ENCODE measurements around the gene CDK5RAP3. TPM values are rescaled to one million over a fixed set of nuclear protein-coding genes. Genes with fewer than 3 reads are reported as not detected.
"Not testable (repeated sequence)": the region's sequence is repeated elsewhere in the genome, so short reads cannot be mapped to it uniquely, and the experiment has no call there.

Gene CDK5RAP3
- total RNA-seq, 1 donor from 2014 or later, result 192 TPM

DNA sequence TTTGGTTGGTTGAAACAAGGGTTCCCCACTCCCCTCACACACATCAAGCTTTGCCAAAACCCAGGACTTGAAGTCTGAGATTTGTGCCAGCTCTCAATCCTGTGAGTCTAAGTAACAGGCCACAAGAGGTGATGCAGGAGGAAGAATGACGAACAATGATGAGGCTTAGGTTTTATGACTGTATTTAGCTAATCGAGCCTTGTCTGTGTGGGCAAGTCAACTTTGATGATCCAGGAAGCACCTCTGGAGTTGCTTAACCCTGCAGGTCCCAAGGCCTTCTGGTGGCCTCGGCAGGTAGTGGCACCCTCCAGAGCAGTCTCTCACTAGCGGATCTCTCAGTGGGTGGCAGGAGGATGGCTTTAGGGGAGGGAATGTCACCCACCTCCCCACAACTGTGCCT is 28.7 kb downstream of the CDK5RAP3 start:
- no peak overlapping the region for H3K27ac Mint-ChIP-seq
- H3K27me3 Mint-ChIP-seq (ENCODE audit: low read depth), result peaks cover 8% of the 10 kb centered on the region
- intact Hi-C loops (cut with micrococcal nuclease), result no loop called here
- no peak for DNase-seq (ENCODE audit: low spot score)
- H3K36me3 Mint-ChIP-seq (ENCODE audit: low read depth), result no peaks in the 10 kb centered on the region
- peaks cover 8% of the 10 kb centered on the region for H3K4me1 Mint-ChIP-seq (ENCODE audit: low read depth)
- H3K4me3 Mint-ChIP-seq (ENCODE audit: low read depth), result no peak overlapping the region
- no peaks in the 10 kb centered on the region for H3K9me3 Mint-ChIP-seq

DNA sequence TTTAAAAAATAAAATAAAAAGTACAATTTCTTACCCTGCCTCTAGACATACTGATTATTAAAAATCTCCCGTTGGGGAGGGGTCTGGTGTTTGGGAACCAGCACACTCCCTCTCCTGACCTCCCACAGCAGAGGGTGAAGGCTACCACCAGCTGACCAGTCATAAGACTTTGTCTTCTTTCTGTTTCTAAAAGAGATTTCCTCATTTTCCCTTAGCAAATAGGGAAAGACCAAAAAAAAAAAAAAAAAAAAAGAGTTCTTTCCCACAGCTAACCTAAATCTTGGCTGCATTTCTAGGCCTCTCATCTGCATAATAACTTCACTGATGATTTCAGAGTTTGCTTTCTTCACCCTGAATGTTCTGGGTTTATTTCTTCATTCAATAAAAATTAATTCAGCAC is 30.3 kb downstream of the CDK5RAP3 start:
- no peak for DNase-seq (ENCODE audit: low spot score)
- H3K36me3 Mint-ChIP-seq (ENCODE audit: low read depth), result no peaks in the 10 kb centered on the region
- peaks cover 11% of the 10 kb centered on the region for H3K27me3 Mint-ChIP-seq (ENCODE audit: low read depth)
- intact Hi-C loops (cut with micrococcal nuclease), result no loop called here
- no peak overlapping the region for H3K4me3 Mint-ChIP-seq (ENCODE audit: low read depth)
- no peaks in the 10 kb centered on the region for H3K9me3 Mint-ChIP-seq
- peaks cover 12% of the 10 kb centered on the region for H3K4me1 Mint-ChIP-seq (ENCODE audit: low read depth)
- no peak overlapping the region for H3K27ac Mint-ChIP-seq

DNA sequence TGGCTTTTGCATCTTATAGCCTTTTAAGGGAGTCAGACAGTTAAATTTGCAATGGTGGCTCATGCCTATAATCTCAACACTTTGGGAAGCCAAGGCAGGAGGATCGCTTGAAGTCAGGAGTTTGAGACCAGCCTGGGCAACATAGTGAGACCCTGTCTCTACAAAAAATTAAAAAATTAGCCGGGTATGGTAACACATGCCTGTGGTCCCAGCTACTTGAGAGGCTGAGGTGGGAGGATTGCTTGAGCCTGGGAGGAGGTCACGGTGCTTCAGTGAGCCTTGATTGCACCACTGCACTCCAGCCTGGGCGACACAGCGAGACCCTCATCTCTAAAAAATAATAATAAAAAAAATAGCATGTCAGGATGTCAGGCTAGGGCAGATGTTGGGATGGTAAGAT is 30.7 kb downstream of the CDK5RAP3 start:
- peaks cover 12% of the 10 kb centered on the region for H3K27me3 Mint-ChIP-seq (ENCODE audit: low read depth)
- peaks cover 12% of the 10 kb centered on the region for H3K4me1 Mint-ChIP-seq (ENCODE audit: low read depth)
- H3K4me3 Mint-ChIP-seq (ENCODE audit: low read depth); H3K27ac Mint-ChIP-seq; intact Hi-C loops (cut with micrococcal nuclease); H3K9me3 Mint-ChIP-seq; DNase-seq (ENCODE audit: low spot score); H3K36me3 Mint-ChIP-seq (ENCODE audit: low read depth): not testable (repeated sequence)

DNA sequence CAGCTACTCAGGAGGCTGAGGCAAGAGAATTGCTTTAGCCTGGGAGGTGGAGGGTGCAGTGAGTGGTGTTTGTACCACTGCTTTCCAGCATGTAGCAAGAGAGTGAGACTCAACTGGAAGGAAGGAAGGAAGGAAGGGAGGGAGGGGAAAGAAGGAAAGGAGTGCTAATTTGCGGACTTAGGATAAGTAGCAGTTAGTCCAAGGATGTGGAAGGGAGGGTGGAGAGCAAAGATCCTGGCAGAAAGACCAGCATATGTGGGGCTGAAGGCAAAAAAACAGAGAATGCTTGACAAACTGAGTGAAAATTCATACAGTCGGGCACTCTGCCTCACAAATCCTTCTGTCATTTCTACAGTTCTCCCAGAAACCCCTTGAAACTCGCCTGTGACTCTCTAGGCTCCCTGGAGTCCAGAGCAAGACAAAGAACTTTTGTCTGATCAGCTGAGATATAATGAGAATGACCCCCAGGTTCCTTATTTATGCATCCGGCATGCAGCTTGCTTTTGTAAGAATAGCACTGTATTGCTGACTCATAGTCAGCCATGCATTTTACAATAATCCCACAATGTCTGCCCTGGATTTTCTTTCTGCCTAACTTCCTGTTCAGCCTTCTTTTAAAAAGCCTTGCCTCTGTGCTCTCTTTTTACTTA is 31.5 kb downstream of the CDK5RAP3 start:
- Mint-ChIP-seq H3K36me3 (ENCODE audit: low read depth) (no peaks in the 10 kb centered on the region), H3K4me1 (ENCODE audit: low read depth) (peaks cover 12% of the 10 kb centered on the region), H3K4me3 (ENCODE audit: low read depth) (no peak overlapping the region), H3K27ac (no peak overlapping the region), H3K9me3 (no peaks in the 10 kb centered on the region), H3K27me3 (ENCODE audit: low read depth) (peaks cover 17% of the 10 kb centered on the region)
- intact Hi-C loops (cut with micrococcal nuclease), result no loop called here
- DNase-seq (ENCODE audit: low spot score), result no peak

DNA sequence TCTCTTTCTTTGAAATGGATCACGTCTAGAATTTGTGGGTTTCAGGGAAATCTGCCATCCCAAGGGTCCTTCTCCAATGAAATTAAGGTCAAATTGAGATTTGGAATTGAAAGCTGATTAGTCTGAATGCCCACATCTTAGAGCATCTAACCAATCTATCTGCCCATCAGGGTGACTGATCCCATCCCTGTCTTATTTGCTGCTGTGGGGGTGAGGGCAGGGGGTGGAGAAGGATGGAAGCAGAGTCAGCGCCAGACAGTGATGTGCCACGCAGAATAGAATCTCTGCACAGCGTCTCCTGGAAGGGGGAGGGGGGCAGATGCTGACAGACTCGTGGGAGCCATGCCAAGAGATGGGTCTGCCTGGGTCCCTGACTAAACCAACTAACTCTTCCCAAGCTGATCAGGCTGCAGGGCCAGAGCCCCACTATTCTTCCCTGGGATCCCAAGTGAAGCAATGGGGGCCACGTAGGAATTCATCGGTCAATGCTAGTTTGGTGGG is 32.1 kb downstream of the CDK5RAP3 start:
- Mint-ChIP-seq H3K27me3 (ENCODE audit: low read depth) (peaks cover 17% of the 10 kb centered on the region), H3K27ac (no peak overlapping the region), H3K36me3 (ENCODE audit: low read depth) (no peaks in the 10 kb centered on the region), H3K4me1 (ENCODE audit: low read depth) (peaks cover 12% of the 10 kb centered on the region), H3K9me3 (no peaks in the 10 kb centered on the region), H3K4me3 (ENCODE audit: low read depth) (no peak overlapping the region)
- no peak for DNase-seq (ENCODE audit: low spot score)
- intact Hi-C loops (cut with micrococcal nuclease), result no loop called here

DNA sequence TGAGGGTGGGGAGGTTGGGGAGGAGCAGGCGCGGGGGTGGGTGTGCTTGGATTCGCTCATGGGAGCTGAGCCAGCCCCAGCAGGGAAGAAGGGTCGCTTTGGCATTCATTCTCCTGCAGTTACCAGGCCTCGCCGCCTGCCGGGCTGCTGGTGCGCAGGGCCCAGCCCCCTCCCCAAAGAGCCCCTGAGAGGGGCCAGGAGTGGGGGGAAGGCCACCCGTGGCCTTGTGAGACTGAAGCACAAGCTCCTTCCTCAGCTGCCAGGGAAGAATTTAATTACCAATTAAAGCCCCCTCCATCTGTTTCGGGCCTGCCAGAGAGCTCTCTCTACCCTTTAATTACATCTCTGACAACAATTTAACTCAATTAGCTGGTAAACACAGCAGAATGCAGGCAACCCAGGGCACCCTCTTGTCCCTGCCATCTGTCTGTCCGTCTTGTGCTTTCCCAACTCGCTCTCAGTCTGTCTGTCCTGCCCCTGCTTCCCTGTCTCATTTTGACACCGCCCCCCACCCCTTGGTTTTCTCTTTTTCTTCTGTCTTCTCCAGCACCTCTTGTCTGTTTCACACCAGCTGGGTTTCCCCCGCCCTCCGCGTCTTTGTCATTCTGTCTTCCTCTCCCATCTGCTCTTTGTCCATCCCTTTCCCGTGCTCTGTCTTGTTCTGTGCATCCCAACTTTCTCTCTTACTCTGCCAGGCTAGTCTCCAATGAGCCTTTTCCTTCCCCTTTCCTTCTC is 32.7 kb downstream of the CDK5RAP3 start:
- Mint-ChIP-seq H3K4me1 (ENCODE audit: low read depth) (peaks cover 12% of the 10 kb centered on the region), H3K27ac (no peak overlapping the region), H3K27me3 (ENCODE audit: low read depth) (peaks cover 20% of the 10 kb centered on the region), H3K36me3 (ENCODE audit: low read depth) (no peaks in the 10 kb centered on the region), H3K9me3 (no peaks in the 10 kb centered on the region), H3K4me3 (ENCODE audit: low read depth) (no peak overlapping the region)
- no peak for DNase-seq (ENCODE audit: low spot score)
- intact Hi-C loops (cut with micrococcal nuclease), result no loop called here

DNA sequence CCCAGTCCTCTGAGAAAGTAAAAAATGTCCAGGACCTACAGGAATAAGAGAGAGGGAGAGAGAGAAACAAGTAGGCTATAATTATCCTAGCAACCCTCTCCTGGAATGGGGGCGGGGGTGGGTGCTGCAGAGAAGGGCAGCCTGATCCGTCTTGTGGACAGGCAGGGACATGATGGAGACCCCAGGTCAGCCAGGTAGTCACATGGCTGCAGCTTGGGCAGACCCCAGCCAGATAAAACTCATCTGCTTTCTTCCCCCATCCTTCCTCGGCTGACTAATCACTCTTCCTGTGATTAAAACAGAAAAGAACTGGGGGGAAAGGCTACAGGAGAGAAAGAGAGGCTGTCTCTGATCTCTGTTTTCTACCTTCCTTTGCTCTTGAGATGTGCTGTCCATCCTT is 34.1 kb downstream of the CDK5RAP3 start:
- H3K4me1 Mint-ChIP-seq (ENCODE audit: low read depth), result peaks cover 12% of the 10 kb centered on the region
- H3K27me3 Mint-ChIP-seq (ENCODE audit: low read depth), result peaks cover 27% of the 10 kb centered on the region
- intact Hi-C loops (cut with micrococcal nuclease), result no loop called here
- H3K27ac Mint-ChIP-seq, result no peak overlapping the region
- no peak overlapping the region for H3K4me3 Mint-ChIP-seq (ENCODE audit: low read depth)
- DNase-seq (ENCODE audit: low spot score), result no peak
- no peaks in the 10 kb centered on the region for H3K9me3 Mint-ChIP-seq
- H3K36me3 Mint-ChIP-seq (ENCODE audit: low read depth), result no peaks in the 10 kb centered on the region

DNA sequence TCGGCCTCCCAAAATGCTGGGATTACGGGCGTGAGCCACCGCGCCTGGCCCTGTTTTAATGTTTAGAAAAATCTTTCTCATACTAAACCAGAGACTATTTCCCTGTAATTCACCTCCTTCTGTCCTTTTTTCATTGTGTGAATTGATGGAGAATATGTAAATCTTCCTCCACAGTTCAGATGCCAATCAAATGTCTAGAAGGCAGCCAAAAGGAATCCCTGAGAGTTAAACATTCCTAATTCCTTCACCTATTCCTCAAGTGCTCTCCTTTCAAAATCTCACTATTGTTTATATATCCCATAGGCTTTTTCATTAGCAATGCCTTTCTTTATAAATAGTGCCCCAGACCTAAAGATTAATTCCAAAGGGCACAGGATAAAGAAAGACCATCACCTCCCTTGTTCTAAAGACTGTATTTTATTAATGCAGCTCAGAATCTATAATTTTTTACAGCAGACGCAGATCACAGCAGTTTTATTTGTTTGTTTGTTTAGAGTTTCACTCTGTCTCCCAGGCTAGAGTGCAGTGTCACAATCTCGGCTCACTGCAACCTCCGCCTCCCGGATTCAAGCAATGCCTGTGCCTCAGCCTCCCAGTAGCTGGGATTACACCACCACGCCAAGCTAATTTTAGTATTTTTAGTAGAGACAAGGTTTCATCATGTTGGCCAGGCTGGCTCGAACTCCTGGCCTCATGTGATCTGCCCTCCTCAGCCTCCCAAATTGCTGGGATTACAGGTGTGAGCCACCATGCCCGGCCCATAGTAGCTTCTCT is 36.2 kb downstream of the CDK5RAP3 start:
- Mint-ChIP-seq H3K9me3 (no peaks in the 10 kb centered on the region), H3K4me3 (ENCODE audit: low read depth) (no peak overlapping the region), H3K27me3 (ENCODE audit: low read depth) (peaks cover 39% of the 10 kb centered on the region), H3K4me1 (ENCODE audit: low read depth) (peaks cover 19% of the 10 kb centered on the region), H3K36me3 (ENCODE audit: low read depth) (no peaks in the 10 kb centered on the region), H3K27ac (no peak overlapping the region)
- no peak for DNase-seq (ENCODE audit: low spot score)
- intact Hi-C loops (cut with micrococcal nuclease), result no loop called here

DNA sequence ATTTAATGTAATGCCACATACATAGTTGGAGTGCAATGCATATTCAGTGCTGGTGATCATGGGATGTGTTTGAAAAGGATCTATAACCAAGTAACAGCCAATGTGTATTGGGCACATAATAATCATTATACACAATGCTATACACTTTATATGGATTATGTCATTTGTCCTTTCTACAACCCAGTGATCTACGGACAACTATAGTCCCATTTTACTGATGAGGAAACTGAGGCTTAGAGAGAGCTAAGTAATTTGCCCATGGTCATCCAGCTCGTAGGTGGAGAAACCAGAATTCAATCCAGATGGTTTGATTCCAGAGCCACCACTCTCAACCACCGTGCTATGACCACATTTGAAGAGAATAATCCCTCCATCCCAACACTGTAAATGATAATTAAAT is 39.3 kb downstream of the CDK5RAP3 start:
- no peak for DNase-seq (ENCODE audit: low spot score)
- Mint-ChIP-seq H3K36me3 (ENCODE audit: low read depth) (no peaks in the 10 kb centered on the region), H3K4me1 (ENCODE audit: low read depth) (peaks cover 12% of the 10 kb centered on the region), H3K4me3 (ENCODE audit: low read depth) (no peak overlapping the region), H3K27ac (no peak overlapping the region), H3K27me3 (ENCODE audit: low read depth) (peaks cover 52% of the 10 kb centered on the region), H3K9me3 (no peaks in the 10 kb centered on the region)
- intact Hi-C loops (cut with micrococcal nuclease), result no loop called here

DNA sequence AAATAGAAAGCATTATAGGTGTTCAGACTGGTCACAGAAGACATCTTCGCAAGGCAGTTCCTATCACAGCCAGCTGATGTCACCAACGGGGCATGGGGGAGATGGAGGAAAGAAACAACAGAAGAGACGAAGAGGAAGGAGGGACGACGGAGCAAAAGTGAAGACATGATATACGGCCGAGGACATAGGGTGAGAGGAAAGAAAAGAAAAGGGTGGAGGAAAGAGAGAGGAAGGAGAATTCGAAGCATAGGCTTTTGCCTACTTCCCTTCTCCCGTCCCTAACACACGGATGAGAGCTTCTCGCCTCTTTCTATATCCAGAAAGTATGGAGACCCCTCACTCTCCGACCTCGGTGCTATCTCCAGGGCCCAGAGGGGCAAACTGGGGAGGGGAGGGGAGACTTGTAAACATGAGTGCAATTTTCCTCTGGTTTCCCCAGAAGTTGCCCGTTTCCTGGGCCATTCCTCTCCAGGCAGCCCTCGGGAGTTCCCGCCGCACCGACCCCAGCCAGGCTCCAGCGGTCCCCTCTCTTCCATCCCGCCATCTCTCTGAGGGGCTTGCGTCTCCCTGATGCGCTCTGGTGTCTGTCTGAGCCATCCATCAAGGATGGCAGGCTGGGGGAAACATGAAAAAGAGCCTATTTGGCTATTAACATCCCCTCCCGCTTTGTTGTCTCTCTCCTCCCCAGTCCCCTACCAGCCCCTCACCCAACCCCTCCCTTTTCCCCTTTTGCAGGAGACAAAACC is 40.7 kb downstream of the CDK5RAP3 start:
- Mint-ChIP-seq H3K36me3 (ENCODE audit: low read depth) (no peaks in the 10 kb centered on the region), H3K4me1 (ENCODE audit: low read depth) (peaks cover 15% of the 10 kb centered on the region)

DNA sequence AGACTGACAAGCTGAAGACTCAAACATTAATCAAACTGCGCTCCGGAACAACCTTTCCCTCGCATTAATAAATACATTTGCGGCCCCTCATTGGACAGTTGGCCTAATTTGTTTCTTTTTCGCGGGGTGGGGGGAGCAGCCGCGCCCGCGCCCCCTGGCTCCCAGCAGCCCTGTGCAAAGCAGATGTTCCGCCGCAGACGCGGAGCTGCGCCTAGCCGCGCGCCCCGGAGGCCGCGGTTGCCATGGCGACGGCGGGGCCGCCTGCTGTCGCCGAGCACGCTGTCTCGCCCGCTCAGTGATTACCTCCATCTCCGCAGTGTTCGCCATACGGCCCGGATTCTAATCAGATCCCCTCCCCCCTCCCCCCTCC is 41.2 kb downstream of the CDK5RAP3 start:
- Mint-ChIP-seq H3K27ac (no peak overlapping the region), H3K9me3 (no peaks in the 10 kb centered on the region), H3K4me3 (ENCODE audit: low read depth) (peak overlapping the region; percentile 82), H3K4me1 (ENCODE audit: low read depth) (peaks cover 18% of the 10 kb centered on the region), H3K36me3 (ENCODE audit: low read depth) (no peaks in the 10 kb centered on the region), H3K27me3 (ENCODE audit: low read depth) (peaks cover 48% of the 10 kb centered on the region)
- intact Hi-C loops (cut with micrococcal nuclease), result no loop called here
- peak; percentile 71 for DNase-seq (ENCODE audit: low spot score)

More for the DNA sequence above, 40.7 kb downstream of the CDK5RAP3 start:
- DNase-seq (ENCODE audit: low spot score), result peak; percentile 48
- no peak overlapping the region for H3K27ac Mint-ChIP-seq
- peaks cover 51% of the 10 kb centered on the region for H3K27me3 Mint-ChIP-seq (ENCODE audit: low read depth)
- no peaks in the 10 kb centered on the region for H3K9me3 Mint-ChIP-seq
- intact Hi-C loops (cut with micrococcal nuclease), result no loop called here
- H3K4me3 Mint-ChIP-seq (ENCODE audit: low read depth), result peak overlapping the region; percentile 82

DNA sequence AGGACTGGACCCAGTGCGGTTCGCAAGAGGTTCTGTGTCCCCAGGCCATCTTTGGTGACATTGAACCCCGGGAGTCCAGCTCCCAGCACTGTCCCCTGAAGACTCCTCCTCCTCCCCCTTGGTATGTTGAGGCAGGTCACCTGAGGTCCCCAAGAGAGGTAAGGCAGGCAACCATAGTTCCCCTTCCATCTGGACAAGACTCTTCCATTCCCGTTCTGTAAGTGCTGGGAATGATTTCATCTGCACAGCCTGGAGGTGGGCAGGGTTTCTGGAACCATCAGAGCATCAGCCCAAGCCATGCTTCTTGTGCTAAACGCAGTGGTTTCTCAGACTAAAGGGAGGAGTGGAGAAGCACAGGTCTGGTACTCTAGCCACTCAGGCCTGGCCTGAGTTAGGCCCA is 41.7 kb downstream of the CDK5RAP3 start:
- Mint-ChIP-seq H3K9me3 (no peaks in the 10 kb centered on the region), H3K27me3 (ENCODE audit: low read depth) (peaks cover 46% of the 10 kb centered on the region), H3K27ac (no peak overlapping the region), H3K36me3 (ENCODE audit: low read depth) (no peaks in the 10 kb centered on the region), H3K4me3 (ENCODE audit: low read depth) (peak overlapping the region; percentile 26), H3K4me1 (ENCODE audit: low read depth) (peaks cover 22% of the 10 kb centered on the region)
- intact Hi-C loops (cut with micrococcal nuclease), result no loop called here
- DNase-seq (ENCODE audit: low spot score), result no peak

All from activated T-helper 2 cell treated with anti-CD3 and anti-CD28 coated beads, Interferon-gamma antibody, Interleukin-2, Interleukin-4, amounts not matched to agents 10 μg/mL and 5 μg/mL and 100 μg/mL, durations not matched to agents 14 hours and 24 hours and 36 hours (primary cell).